Stimulated activated CD4-positive, alpha-beta T cell treated with anti-CD3 and anti-CD28 coated beads, Interleukin-15, amount 100 ng/mL, for 1 hour (primary cell): Measurements from ENCODE around the gene CARMIL3.

Source experiments
- DNase-seq, 2 donors: peaks; one replicate each; pipeline ENCODE4 v3.0.0-alpha.2; 2020; ENCODE audit warnings: low read depth in 1 of 2, low spot score in 1 of 2

CARMIL3 gene

GRCh38 chr14:24074625-24075484 lies 23.0 kb downstream of the CARMIL3 start:
- DNase-seq = no peak

DNA sequence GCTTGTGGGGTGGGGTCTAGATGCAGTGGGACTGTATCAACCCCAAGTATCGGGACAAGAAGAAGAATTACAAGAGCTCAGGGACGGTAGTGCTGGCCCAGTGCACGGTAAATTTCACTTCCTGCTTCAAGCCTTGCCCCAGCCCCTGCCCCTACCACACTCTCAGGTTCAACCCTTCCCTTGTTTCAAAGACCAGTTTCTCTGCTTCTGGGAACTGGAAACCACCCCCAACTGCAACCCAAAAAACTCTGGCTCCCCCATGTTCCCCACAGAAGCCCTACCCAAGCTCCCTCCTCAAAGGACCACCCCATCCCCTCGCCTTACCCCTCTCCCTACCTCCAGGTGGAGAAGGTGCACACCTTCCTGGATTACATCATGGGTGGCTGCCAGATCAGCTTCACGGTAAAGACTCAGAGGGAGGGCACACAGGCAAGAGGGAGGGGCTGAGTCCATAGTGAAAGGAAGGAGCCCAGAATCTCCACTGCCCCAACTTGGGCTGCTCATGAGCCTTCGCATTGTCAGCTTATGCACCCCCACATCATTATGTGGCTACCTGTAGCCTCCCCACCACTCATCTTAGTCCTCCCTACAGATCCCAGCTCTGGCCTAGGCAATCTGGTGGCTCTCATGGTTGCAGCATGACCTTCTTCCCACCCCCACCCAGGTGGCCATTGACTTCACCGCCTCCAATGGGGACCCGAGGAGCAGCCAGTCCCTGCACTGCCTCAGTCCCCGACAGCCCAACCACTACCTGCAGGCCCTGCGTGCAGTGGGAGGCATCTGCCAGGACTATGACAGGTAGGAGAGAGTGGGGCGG lies 23.9 kb downstream of the CARMIL3 start:
- DNase-seq = no peak

DNA sequence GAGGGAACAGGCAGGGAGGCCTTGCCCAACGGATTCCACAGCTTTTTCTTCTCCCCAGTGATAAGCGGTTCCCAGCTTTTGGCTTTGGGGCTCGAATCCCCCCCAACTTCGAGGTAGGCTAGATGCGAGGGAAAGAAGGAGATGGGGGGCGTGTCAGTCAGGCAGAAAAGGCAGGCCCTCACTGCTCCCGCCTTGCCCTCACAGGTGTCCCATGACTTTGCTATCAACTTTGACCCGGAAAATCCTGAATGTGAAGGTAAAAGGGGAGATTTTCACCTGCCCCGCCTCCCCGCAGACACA lies 24.4 kb downstream of the CARMIL3 start:
- no peak for DNase-seq

- no peak for DNase-seq
Observed at GRCh38 chr14:24077086-24077485, 25.3 kb downstream of the CARMIL3 start.

DNA sequence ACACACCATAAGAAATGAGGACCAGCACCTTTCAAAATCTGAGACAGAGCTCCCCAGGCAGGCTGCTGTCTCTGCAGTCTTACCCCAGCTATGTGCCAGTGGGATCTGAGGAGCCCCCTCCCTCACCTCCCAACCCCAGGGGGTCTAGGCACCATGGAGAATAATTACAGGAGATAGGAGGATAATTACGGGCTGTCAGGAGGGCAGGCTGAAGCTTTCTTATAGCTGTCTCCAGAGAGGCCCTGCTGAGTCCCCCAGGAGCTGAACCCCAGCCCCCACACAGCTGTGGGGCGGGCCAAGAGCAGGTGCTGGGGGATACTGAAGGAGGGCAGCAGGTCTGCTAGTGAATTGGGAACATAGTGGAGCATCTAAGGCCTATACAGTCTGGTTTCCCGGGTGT lies 26.3 kb downstream of the CARMIL3 start:
- no peak for DNase-seq

- DNase-seq = no peak
Observed at GRCh38 chr14:24079491-24080141, 27.8 kb downstream of the CARMIL3 start.

- no peak for DNase-seq
Observed at GRCh38 chr14:24080142-24080530, 28.3 kb downstream of the CARMIL3 start.

GRCh38 chr14:24080888-24081738 lies 29.3 kb downstream of the CARMIL3 start:
- peak; percentile 39 to 58 for DNase-seq

- no peak for DNase-seq
Observed at GRCh38 chr14:24081739-24082211, 30.0 kb downstream of the CARMIL3 start.

GRCh38 chr14:24082411-24083080 lies 30.7 kb downstream of the CARMIL3 start:
- no peak for DNase-seq

DNA sequence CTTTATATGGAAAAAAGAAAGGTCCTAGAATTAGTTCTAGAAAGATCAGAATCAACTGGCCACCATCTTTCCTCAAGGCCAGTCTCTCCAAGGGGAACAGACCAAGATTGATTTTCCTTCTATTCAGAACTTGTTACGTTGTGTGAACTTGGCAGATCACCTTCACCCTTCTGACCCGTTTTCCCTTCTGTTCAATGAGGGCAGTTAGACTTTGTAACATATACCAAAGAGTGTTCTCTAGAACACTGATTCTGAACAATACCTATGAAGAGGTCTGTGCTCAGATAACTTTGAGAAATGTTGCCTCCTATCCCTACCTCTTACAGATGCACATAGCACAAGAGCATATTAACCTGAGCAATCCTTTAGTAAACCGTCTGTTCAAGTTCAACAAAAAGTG lies 31.7 kb downstream of the CARMIL3 start:
- DNase-seq = no peak

DNA sequence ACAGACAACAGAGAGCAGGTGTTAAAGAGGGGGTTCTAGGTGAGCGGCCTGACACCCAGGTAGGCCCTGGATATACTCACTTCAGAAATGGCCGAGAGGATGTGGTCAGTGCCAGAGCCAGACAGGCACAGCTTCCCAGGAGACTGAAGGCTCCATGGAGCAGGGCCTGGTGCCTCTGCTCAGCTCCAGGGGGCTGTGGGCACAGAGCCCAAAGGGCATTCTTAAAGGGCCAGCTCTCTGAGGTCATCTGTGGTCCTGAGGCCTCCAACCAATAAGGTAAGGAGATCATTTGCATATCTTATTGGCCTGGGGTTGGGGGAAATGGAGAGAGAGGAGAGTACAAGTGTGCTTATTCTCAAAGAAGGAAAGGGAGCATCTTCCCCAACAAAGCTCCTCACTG lies 32.6 kb downstream of the CARMIL3 start:
- no peak for DNase-seq

- no peak for DNase-seq
Observed at GRCh38 chr14:24085215-24085614, 33.4 kb downstream of the CARMIL3 start.

GRCh38 chr14:24086193-24086955 lies 34.6 kb downstream of the CARMIL3 start:
- DNase-seq = no peak

- DNase-seq = no peak
Observed at GRCh38 chr14:24087004-24087403, 35.2 kb downstream of the CARMIL3 start.

- no peak for DNase-seq
Observed at GRCh38 chr14:24088095-24088494, 36.3 kb downstream of the CARMIL3 start.

- DNase-seq = no peak
Observed at GRCh38 chr14:24089890-24090289, 38.1 kb downstream of the CARMIL3 start.

DNA sequence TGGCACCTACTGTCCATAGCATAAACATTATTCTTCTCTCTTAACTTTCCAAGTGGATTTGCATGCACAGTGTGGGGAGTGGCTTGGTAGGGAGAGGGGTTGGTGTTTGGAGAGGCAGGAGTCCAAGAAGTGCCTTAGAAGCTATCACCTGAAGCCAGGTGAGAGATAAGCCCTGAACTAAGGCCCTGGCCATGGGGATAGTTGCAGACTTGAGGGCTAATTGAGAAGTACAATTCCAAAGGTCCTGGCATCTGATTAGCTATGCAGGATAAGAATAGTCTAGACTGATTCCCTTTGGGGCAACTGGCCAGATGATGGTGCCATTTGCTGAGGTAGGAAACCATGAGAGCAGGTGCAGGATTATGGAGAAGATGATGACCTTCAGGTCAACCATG lies 40.3 kb downstream of the CARMIL3 start:
- no peak for DNase-seq

- no peak for DNase-seq
Observed at GRCh38 chr14:24092505-24093206, 40.8 kb downstream of the CARMIL3 start.
